Measurements from ENCODE around the gene LRRC26. TPM values are rescaled to one million over a fixed set of nuclear protein-coding genes. Genes with fewer than 3 reads are reported as not detected.

Gene LRRC26
- total RNA-seq, 1 donor from 2014 or later: not detected

DNA sequence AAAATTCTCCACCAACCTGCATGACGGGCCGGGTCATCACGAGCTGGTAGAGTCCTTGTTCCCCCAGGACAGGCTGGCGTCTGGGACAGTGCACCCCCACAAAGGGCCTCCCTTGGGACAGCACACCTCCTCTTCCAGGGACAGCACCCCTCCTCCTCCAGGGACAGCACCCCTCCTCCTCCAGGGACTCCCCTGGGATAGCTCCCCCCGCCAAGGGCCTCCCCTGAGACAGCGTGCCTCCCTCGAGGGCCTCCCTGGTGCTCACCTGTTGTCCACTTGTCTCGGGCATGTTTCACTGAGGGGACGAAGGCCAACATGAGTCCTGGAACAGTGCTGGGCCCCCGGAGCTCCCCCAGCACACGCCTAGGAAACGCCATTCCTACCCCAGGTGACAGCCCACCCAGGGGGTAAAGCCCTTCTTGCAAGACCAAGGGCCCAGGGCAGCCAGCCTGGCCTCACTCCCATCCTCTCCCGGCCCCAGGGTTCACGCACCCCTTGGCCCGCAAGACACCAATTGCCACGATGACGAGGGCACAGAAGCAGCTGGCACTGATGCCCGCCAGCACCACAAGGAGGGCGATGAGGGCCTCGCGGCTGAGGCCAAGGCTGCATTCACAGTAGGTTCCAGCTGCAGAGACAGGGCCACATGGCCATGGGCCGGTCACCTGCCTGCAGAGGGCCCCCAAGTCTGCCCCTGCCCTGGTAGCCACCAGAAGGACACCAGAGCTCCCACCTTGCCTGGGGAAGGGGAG lies 1.5 kb upstream of the LRRC26 start:
- no peak for DNase-seq (ENCODE audit: low spot score)
- intact Hi-C loops (cut with DNase I): no loop called here

- intact Hi-C loops (cut with DNase I): no loop called here
- no peak for DNase-seq (ENCODE audit: low spot score)
Measured at GRCh38 chr9:137170486-137171148, 766 bp upstream of the LRRC26 start.

GRCh38 chr9:137168904-137169856 lies 671 bp downstream of the LRRC26 start:
- DNase-seq (ENCODE audit: low spot score): no peak
- intact Hi-C loops (cut with DNase I): no loop called here

- DNase-seq (ENCODE audit: low spot score): no peak
- intact Hi-C loops (cut with DNase I): no loop called here
Measured at GRCh38 chr9:137168573-137168903, 1.3 kb downstream of the LRRC26 start.

- intact Hi-C loops (cut with DNase I): no loop called here
- no peak for DNase-seq (ENCODE audit: low spot score)
Measured at GRCh38 chr9:137167747-137168572, 1.9 kb downstream of the LRRC26 start.

DNA sequence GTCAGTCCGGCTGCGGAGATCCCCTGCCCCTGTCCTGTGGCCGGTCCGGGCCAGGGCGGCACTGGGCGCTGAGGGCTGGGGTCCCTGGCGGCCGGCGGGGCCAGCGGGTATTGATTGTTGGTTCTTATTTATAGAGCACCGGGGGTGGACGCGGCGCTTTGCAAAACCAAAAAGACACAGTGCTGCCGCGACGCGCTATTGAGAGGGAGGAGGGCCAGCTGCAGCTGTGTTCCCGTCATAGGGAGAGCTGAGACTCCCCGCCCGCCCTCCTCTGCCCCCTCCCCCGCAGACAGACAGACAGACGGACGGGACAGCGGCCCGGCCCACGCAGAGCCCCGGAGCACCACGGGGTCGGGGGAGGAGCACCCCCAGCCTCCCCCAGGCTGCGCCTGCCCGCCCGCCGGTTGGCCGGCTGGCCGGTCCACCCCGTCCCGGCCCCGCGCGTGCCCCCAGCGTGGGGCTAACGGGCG lies 2.5 kb downstream of the LRRC26 start:
- no peak for DNase-seq (ENCODE audit: low spot score)
- intact Hi-C loops (cut with DNase I): no loop called here

DNA sequence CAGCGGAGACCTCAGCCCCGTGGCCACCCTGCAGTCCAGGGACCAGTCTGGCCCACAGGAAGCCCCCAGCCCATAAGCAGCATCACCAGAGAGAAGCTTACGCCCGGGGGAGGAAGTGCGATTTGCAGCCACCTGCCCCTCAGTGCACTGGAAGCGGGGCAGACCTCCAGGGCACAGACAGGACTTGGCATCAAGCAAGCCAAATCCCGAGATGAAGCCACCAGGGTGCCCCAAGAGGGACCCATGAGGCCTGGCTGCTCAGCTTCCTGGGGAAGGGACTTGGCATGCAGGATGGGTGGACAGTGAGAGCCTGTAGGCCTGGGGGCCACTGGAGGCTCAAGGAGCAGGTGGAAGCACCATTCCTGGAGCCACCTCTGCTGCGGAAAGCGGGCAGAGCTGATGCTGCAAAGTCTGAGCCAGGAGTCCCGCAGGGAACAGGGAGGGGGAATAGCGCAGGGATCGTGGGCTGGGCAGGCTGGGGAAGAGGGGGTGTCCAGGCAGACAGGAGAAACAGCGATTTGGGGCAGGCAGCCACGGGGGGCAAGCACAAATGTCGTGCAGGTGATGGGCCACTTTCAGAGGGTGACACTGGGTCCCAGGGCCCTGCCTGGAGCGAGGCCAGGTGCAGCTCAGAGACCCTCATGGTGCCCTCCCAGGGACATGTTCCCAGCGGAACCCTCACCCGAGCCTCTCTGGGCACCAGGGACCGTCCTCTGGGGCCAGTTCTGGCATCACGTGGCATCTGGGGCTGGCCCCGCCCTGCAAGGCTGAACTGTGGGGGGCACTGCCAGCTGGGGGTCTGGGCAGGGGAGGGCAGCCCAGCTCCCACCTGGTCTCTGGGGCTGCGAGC lies 3.2 kb downstream of the LRRC26 start:
- intact Hi-C loops (cut with DNase I): no loop called here
- DNase-seq (ENCODE audit: low spot score): no peak

- no peak for DNase-seq (ENCODE audit: low spot score)
- intact Hi-C loops (cut with DNase I): no loop called here
Measured at GRCh38 chr9:137165250-137165836, 4.5 kb downstream of the LRRC26 start.

- intact Hi-C loops (cut with DNase I): no loop called here
- no peak for DNase-seq (ENCODE audit: low spot score)
Measured at GRCh38 chr9:137164370-137165249, 5.2 kb downstream of the LRRC26 start.

DNA sequence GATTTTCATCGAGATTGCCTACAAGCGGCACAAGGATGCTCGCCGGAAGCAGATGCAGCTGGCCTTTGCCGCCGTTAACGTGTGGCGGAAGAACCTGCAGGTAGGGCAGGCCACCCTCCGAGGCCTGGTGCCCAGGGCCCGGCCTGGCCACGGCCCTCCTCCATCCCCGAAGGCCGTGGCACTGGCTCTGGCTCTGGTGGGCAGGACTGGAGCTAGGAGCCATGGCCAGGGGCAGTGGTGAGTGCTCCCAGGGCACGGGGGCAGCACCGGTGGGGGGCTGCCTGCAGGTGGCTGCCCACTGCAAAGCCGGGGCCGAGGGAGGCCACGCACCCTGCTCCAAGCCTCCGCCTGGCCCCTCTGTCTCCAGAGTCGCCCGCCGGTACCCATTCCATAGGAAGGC lies 6.0 kb downstream of the LRRC26 start:
- no peak for DNase-seq (ENCODE audit: low spot score)
- intact Hi-C loops (cut with DNase I): no loop called here

DNA sequence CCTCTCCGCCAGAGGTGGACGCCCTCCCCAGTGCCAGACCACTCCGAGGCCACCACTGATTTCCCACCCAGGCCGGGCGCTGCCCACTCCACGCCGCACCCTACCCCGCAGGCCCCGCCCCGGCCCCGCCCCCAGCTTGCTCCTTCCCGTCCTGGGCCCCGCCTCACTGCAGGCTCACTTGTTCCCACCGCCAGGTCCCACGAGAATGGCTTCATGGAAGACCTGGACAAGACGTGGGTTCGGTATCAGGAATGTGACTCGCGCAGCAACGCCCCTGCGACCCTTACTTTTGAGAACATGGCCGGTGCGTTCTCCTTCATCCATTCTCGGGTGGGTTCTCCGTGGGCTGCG lies 6.5 kb downstream of the LRRC26 start:
- no peak for DNase-seq (ENCODE audit: low spot score)
- intact Hi-C loops (cut with DNase I): no loop called here

DNA sequence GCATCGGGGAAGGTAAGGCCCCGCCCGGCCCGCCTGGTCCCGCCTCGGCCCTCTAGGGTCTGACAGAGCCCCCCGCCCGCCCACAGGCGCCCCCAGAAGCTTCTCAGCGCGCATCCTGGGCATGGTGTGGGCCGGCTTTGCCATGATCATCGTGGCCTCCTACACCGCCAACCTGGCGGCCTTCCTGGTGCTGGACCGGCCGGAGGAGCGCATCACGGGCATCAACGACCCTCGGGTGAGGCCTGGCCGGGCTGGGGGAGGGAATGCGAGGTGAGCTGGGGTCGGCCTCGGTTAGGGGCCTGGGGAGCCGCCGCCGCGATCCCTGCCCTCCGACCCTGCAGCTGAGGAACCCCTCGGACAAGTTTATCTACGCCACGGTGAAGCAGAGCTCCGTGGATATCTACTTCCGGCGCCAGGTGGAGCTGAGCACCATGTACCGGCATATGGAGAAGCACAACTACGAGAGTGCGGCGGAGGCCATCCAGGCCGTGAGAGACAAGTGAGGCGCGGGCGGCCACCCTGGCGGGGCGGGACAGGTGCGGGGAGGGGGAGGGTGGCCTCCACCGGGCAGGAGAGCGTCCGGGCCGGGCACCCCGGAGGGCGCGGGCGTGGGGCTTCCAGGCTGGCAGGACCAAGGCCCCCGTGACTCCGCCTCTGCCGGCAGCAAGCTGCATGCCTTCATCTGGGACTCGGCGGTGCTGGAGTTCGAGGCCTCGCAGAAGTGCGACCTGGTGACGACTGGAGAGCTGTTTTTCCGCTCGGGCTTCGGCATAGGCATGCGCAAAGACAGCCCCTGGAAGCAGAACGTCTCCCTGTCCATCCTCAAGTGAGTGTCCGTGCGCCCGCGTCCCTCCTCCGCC lies 7.1 kb downstream of the LRRC26 start:
- intact Hi-C loops (cut with DNase I): no loop called here
- no peak for DNase-seq (ENCODE audit: low spot score)

DNA sequence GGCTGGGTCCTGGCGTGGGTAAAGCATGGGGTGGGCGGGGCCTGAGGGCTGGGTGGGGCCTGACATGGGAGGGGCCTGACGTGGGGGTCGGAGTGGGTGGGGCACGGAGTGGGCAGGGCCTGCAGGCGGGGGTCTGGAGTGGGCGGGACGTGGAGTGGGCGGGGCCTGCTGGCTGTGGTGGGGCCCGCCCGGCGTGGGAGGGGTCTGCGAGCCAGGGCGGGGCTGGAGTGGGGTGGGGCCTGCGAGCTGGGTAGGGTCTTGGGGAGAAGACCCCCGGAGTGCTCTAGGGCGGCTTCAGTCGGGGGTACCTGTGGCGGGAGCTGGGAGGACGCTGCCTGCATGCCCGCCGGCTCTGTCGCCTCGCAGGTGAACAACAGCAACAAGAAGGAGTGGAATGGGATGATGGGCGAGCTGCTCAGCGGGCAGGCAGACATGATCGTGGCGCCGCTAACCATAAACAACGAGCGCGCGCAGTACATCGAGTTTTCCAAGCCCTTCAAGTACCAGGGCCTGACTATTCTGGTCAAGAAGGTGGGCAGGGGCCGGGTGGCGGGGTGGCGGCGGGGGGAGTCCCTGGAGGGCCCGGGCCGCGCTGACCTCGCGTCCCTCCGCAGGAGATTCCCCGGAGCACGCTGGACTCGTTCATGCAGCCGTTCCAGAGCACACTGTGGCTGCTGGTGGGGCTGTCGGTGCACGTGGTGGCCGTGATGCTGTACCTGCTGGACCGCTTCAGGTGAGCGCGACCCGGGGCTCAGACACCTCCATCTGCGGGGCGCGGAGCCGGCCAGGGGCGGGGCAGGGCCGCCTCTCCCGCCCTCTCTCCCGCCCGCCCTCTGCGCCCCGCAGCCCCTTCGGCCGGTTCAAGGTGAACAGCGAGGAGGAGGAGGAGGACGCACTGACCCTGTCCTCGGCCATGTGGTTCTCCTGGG lies 8.0 kb downstream of the LRRC26 start:
- no peak for DNase-seq (ENCODE audit: low spot score)
- intact Hi-C loops (cut with DNase I): no loop called here

DNA sequence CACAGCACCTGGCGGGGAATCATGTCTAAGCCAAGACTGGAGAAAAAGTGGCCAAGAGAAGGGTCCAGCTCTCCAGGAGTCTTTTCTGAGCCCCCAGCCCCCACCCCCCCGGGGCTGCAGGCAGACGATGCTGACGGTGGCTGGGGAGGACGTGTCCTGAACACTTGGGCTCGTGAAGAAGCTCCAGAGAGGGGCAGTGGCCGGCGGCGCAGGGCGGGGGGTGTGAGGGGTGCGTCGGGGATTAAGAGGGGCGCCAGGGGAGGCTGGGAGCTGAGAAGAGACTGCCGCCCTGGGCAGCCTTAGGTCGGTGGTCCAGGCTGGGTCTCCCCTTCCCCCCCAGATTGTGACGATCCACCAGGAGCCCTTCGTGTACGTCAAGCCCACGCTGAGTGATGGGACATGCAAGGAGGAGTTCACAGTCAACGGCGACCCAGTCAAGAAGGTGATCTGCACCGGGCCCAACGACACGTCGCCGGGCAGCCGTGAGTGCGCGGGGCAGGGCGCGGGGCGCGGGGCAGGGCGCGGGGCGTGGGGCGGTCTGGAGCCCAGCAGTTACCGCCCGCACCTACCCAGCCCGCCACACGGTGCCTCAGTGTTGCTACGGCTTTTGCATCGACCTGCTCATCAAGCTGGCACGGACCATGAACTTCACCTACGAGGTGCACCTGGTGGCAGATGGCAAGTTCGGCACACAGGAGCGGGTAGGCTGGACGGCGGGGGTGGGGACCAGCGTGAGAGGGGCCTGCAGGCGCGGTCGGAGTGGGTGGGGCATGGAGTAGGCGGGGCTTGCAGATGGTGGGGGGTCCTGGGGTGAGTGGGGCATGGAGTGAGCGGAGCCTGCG lies 8.9 kb downstream of the LRRC26 start:
- intact Hi-C loops (cut with DNase I): no loop called here
- no peak for DNase-seq (ENCODE audit: low spot score)

GRCh38 chr9:137160054-137160425 lies 9.8 kb downstream of the LRRC26 start:
- intact Hi-C loops (cut with DNase I): no loop called here
- no peak for DNase-seq (ENCODE audit: low spot score)
